Measurements from ENCODE around the gene CENPP. TPM values are rescaled to one million over a fixed set of nuclear protein-coding genes. Genes with fewer than 3 reads are reported as not detected.

Gene CENPP
- total RNA-seq, 1 experiment from 2014 or later, result 15.6 TPM

DNA sequence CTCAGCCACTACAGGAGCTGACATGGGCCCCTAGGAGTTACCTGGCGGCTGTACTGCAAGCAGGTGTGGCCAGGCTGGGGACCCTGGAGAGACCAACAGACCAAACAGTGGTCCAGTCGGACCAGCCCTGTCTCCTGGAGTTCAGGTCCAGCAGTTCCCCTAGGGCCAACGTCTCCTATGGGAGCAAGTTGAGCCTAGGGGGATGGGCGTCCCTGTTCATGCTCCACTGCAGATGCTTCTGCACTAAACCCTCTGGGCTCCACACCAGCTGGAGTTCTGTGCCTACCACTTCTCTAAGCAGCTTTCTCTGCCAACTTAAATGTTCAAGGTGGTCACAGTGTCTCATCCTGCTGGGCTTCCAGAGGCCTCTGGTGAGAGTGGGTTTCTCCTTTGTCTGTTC, 119.1 kb downstream of the CENPP start:
- CTCF ChIA-PET, result interaction anchor here (0.7 kb wide), 1 partner anchor 115 kb away, joined by 4 read pairs; no protein-coding TSS in a partner anchor

DNA sequence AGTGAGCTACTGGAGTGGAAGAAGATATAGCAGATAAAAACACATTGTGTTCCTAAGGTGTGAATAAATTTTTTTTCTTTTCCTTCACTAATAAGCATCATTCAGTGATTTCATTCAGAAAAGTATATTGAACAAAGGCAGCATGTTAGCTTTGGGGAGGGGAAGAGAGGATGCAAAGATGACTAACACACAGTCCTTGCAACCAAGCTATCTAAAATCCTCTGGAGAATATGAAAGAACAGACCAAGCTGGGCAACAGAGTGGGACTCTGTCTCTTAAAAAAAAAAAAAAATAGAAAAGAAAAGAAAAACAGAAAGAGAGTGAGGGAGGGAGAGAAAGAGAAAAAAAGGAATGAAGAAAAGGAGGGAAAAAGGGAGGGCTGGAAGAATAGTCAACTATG, 120.8 kb downstream of the CENPP start:
- intact Hi-C loops (cut with micrococcal nuclease; ENCODE audit: unreplicated experiment), result no loop called here
- H3K27ac ChIP-seq (ENCODE audit: low read depth, low read length, poor library complexity, severe bottlenecking), result no peak overlapping the region
- H3K4me3 ChIP-seq (ENCODE audit: low read depth, low read length, poor library complexity, severe bottlenecking), result no peak overlapping the region
- H3K4me1 ChIP-seq (ENCODE audit: insufficient read depth, low read length, poor library complexity, severe bottlenecking), result peaks cover 8% of the 10 kb centered on the region
- BruUV-seq (replicated peaks), result no TSS peak
- ChIA-PET POLR2A (ENCODE audit: low non-redundant PET) (interaction anchor here (0.5 kb wide), 1 partner anchor 1134 kb away, joined by 3 read pairs; no protein-coding TSS in a partner anchor), CTCF (no interaction called here)
- no peak for DNase-seq (ENCODE audit: low spot score)
- no peak for TF ChIP-seq EZH2 (IDR thresholded peaks at IDR 0.05; ENCODE audit: borderline replicate concordance, low read depth, low read length, poor library complexity, severe bottlenecking)
- TF ChIP-seq, protein P1, sequence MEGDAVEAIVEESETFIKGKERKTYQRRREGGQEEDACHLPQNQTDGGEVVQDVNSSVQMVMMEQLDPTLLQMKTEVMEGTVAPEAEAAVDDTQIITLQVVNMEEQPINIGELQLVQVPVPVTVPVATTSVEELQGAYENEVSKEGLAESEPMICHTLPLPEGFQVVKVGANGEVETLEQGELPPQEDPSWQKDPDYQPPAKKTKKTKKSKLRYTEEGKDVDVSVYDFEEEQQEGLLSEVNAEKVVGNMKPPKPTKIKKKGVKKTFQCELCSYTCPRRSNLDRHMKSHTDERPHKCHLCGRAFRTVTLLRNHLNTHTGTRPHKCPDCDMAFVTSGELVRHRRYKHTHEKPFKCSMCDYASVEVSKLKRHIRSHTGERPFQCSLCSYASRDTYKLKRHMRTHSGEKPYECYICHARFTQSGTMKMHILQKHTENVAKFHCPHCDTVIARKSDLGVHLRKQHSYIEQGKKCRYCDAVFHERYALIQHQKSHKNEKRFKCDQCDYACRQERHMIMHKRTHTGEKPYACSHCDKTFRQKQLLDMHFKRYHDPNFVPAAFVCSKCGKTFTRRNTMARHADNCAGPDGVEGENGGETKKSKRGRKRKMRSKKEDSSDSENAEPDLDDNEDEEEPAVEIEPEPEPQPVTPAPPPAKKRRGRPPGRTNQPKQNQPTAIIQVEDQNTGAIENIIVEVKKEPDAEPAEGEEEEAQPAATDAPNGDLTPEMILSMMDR (conservative IDR thresholded peaks at IDR 0.05; ENCODE audit: low read depth, low read length), result no peak
- H3K9me3 ChIP-seq (ENCODE audit: low read depth, low read length, poor library complexity, severe bottlenecking), result no peaks in the 10 kb centered on the region
- no peaks in the 10 kb centered on the region for H3K27me3 ChIP-seq (replicated peaks; ENCODE audit: insufficient read depth, low read depth, low read length, poor library complexity)
- no peaks in the 10 kb centered on the region for H3K36me3 ChIP-seq (ENCODE audit: insufficient read depth, low read length, poor library complexity, severe bottlenecking)

More for the DNA sequence above, 119.1 kb downstream of the CENPP start:
- Histone ChIP-seq H3K27me3 (replicated peaks; ENCODE audit: insufficient read depth, low read depth, low read length, poor library complexity) (no peaks in the 10 kb centered on the region), H3K9me3 (ENCODE audit: low read depth, low read length, poor library complexity, severe bottlenecking) (no peaks in the 10 kb centered on the region), H3K36me3 (ENCODE audit: insufficient read depth, low read length, poor library complexity, severe bottlenecking) (no peaks in the 10 kb centered on the region), H3K4me3 (ENCODE audit: low read depth, low read length, poor library complexity, severe bottlenecking) (no peak overlapping the region), H3K27ac (ENCODE audit: low read depth, low read length, poor library complexity, severe bottlenecking) (no peak overlapping the region), H3K4me1 (ENCODE audit: insufficient read depth, low read length, poor library complexity, severe bottlenecking) (peaks cover 8% of the 10 kb centered on the region)
- DNase-seq (ENCODE audit: low spot score), result no peak
- intact Hi-C loops (cut with micrococcal nuclease; ENCODE audit: unreplicated experiment), result loop anchor here (5.0 kb wide), 1 partner anchor 103 kb away; no protein-coding TSS in a partner anchor
- no peak for TF ChIP-seq EZH2 (IDR thresholded peaks at IDR 0.05; ENCODE audit: borderline replicate concordance, low read depth, low read length, poor library complexity, severe bottlenecking)
- TF ChIP-seq, protein P1 (conservative IDR thresholded peaks at IDR 0.05; ENCODE audit: low read depth, low read length), result no peak
- POLR2A ChIA-PET (ENCODE audit: low non-redundant PET), result no interaction called here
- no TSS peak for BruUV-seq (replicated peaks)

DNA sequence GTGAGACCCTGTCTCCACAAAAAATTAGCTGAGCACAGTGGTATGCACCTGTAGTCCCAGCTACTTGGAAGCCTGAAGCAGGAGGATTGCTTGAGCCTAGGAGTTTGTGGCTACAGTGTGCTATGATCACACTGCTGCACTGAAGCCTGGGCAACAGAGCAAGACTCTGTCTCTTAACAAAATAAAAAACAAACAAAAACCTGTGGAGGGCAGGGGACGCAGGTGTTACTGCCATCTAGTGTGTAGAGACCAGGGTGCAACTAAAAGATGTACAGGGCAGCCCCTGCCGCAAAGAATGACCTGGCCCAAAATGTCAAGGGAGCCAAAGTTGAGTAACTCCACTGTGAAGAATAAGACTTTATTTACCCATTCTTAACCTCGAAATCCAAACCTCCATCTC, 129.5 kb downstream of the CENPP start:
- ChIA-PET CTCF (interaction anchor here (0.6 to 1.4 kb wide), 3 partner anchors 112 to 304 kb away, joined by 3 to 4 read pairs (median 3); no protein-coding TSS in a partner anchor), POLR2A (ENCODE audit: low non-redundant PET) (no interaction called here)
- TF ChIP-seq, protein P1 (conservative IDR thresholded peaks at IDR 0.05; ENCODE audit: low read depth, low read length), result peak; percentile 49; the same call in 1 of the 2 replicates
- TF ChIP-seq EZH2 (IDR thresholded peaks at IDR 0.05; ENCODE audit: borderline replicate concordance, low read depth, low read length, poor library complexity, severe bottlenecking), result no peak
- Histone ChIP-seq H3K9me3 (ENCODE audit: low read depth, low read length, poor library complexity, severe bottlenecking) (no peaks in the 10 kb centered on the region), H3K36me3 (ENCODE audit: insufficient read depth, low read length, poor library complexity, severe bottlenecking) (no peaks in the 10 kb centered on the region), H3K4me3 (ENCODE audit: low read depth, low read length, poor library complexity, severe bottlenecking) (no peak overlapping the region), H3K4me1 (ENCODE audit: insufficient read depth, low read length, poor library complexity, severe bottlenecking) (no peaks in the 10 kb centered on the region), H3K27me3 (replicated peaks; ENCODE audit: insufficient read depth, low read depth, low read length, poor library complexity) (no peaks in the 10 kb centered on the region), H3K27ac (ENCODE audit: low read depth, low read length, poor library complexity, severe bottlenecking) (no peak overlapping the region)
- peak; percentile 22 for DNase-seq (ENCODE audit: low spot score)
- intact Hi-C loops (cut with micrococcal nuclease; ENCODE audit: unreplicated experiment), result no loop called here
- BruUV-seq (replicated peaks), result no TSS peak

Measured in A673 (cell line).